Spleen (tissue), 11 donors: ENCODE measurements around the gene PCTP. TPM values are rescaled to one million over a fixed set of nuclear protein-coding genes. Genes with fewer than 3 reads are reported as not detected.

ENCODE experiments used
- DNase-seq: peaks from one replicate; pipeline ENCODE4 v3.0.0-alpha.2; 2020
- H3K27ac ChIP-seq, 8 donors: fragments of 200-600 bp; sonication (generic) in 7 of 8; 1 replicate in 4 of 8; 2 replicates in 4 of 8; pipeline versions ENCODE4 v1.5.0 to v1.8.0; 2016 to 2021; ENCODE audit warnings: inconsistent platforms in 4 of 8, mild to moderate bottlenecking in 4 of 8, moderate library complexity in 1 of 8
- H3K27me3 ChIP-seq, 7 donors: fragments of 200-600 bp; sonication (generic) in 6 of 7; replicated peaks in 1 of 7; 1 replicate in 4 of 7; 2 replicates in 3 of 7; pipeline versions ENCODE4 v1.5.0 to v1.8.0; 2016 to 2021; ENCODE audit warnings: inconsistent platforms in 3 of 7, mild to moderate bottlenecking in 1 of 7
- H3K36me3 ChIP-seq, 6 donors: fragments of 200-600 bp; sonication (generic) in 5 of 6; 1 replicate in 4 of 6; 2 replicates in 2 of 6; pipeline versions ENCODE4 v1.5.0 to v1.8.0; 2016 to 2021; ENCODE audit warnings: inconsistent platforms in 2 of 6
- H3K4me1 ChIP-seq, 6 donors: fragments of 200-600 bp; sonication (generic) in 5 of 6; 1 replicate in 3 of 6; 2 replicates in 3 of 6; pipeline versions ENCODE4 v1.5.0 to v1.8.0; 2016 to 2021; ENCODE audit warnings: inconsistent platforms in 3 of 6
- H3K4me3 ChIP-seq, 8 donors: fragments of 200-600 bp; sonication (generic) in 7 of 8; 1 replicate in 4 of 8; 2 replicates in 4 of 8; pipeline versions ENCODE4 v1.5.0 to v1.8.0; 2016 to 2021; ENCODE audit warnings: inconsistent platforms in 4 of 8, mild to moderate bottlenecking in 4 of 8, moderate library complexity in 2 of 8
- H3K9me3 ChIP-seq, 8 donors: fragments of 200-600 bp; sonication (generic) in 7 of 8; 1 replicate in 4 of 8; 2 replicates in 4 of 8; pipeline versions ENCODE4 v1.5.0 to v1.8.0; 2016 to 2021; ENCODE audit warnings: inconsistent platforms in 4 of 8
- CTCF ChIP-seq, 11 experiments: fragments of 200-600 bp in 7 of 11; fragments of 450-650 bp in 4 of 11; sonication (generic) in 4 of 11; IDR thresholded peaks in 8 of 11; conservative IDR thresholded peaks in 3 of 11; 1 replicate in 7 of 11; 2 replicates in 4 of 11; pipeline versions ENCODE4 v1.4.0 to v1.8.0; 2016 to 2021; ENCODE audit warnings: antibody characterized with exemption in 11 of 11, inconsistent platforms in 4 of 11, mild to moderate bottlenecking in 1 of 11
- POLR2A ChIP-seq, 3 donors: fragments of 450-650 bp; IDR thresholded peaks; one replicate each; pipeline ENCODE4 v1.5.1; 2017; ENCODE audit warnings: antibody characterized with exemption in 3 of 3, mild to moderate bottlenecking in 1 of 3
- POLR2AphosphoS5 ChIP-seq, 3 donors: sonication (generic); formaldehyde crosslinking; IDR thresholded peaks; one replicate each; pipeline ENCODE4 v1.5.1; 2017; ENCODE audit warnings: antibody characterized with exemption in 3 of 3
- whole genome bisulfite sequencing, 5 donors: extraction: QIAGEN DNeasy Blood & Tissue Kit in 3 of 5; methylation state at CpG; one replicate each; pipeline versions ENCODE4 v1.1.5 to v1.1.7; 2013 to 2018; 5-methylcytosine and 5-hydroxymethylcytosine counted together
- intact Hi-C: fragments of 100-400 bp; cut with DNase I; formaldehyde crosslinking; loops from one replicate; pipeline ENCODE4 v1.15.0; 2023; ENCODE audit warnings: low total_unique reads
- polyA plus RNA-seq, 3 donors: library from polyadenylated mRNA; stranded (reverse); fragments of 200-250 nt; gene quantifications; one replicate each; pipeline ENCODE4 v1.2.1, GENCODE V29; 2013
- total RNA-seq, 7 donors: library from RNA; depleted of rRNA in 3 of 7; stranded (reverse); fragments of >200 nt in 3 of 7; fragmentation: NEBNext Ultra II Directional in 4 of 7; extraction: Animal tissue kit (Norgen Biotek cat#: 25700) in 4 of 7; gene quantifications; one replicate each; pipeline versions ENCODE4 v1.1.0 to v1.2.1, GENCODE V29; 2016 to 2021
- donor health status: healthy with polysubstance abuse.
- donor health status: DM: no; HTN: no; CAD: no; lungs with moderate emphysema.
- donor health status: DM: no; HTN: no; CAD: no.
- donor health status: Bipolar disorder and iron deficiency.
- donor health status: healthy.
- donor health status: DM: no; HTN: no; CAD: no.
- donor health status: DM: yes; HTN: yes; CAD: no.

Gene PCTP
- total and polyA plus RNA-seq, 10 donors: 9.3 to 23.5 (median 18.5) TPM

DNA sequence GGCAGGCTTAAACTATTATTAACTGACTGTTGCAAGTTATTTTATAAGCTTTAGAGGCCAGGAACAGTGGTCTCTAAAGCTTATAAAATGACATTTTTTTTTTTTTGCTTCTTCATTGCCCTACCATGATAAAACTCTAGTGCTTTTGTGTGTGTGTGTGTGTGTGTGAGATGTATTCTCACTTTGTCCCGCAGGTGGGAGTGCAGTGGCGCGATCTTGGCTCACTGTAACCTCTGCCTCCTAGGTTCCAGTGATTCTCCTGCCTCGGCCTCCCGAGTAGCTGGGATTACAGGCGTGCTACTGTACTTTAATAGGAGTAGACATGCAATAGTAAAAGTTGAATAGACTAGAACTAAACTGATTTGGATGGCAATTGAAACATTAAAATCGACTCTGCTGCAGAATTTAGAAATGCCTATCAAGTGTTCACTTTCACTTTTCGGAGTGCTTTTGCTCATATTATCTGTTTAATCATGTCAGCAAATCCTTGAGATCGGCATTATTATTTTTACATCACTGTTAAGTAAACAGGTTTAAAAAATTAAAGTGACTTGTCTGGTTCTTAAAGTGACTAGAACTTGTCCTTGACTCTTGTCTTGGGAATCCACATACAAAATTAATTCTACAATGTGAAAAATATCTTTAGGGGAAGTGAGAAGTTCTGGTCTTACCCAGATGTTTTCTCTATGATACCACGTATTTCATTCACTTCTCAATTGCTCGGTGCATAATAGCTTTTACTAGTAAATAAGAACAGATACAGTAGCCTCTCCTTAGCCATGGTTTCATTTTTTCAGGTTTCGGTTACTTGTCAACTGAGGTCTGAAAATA lies 8.4 kb upstream of the PCTP start:
- Histone ChIP-seq H3K36me3 (no peaks in the 10 kb centered on the region), H3K9me3 (no peaks in the 10 kb centered on the region), H3K4me3 (peak overlapping the region in 1 of 8 donors; percentile 13), H3K4me1 (no peaks in the 10 kb centered on the region), H3K27ac (no peak overlapping the region), H3K27me3 (no peaks in the 10 kb centered on the region)
- no peak for DNase-seq
- 59 to 76% (median 69%) methylated on average over 12 of the region's 12 CpGs for WGBS, 5 donors
- TF ChIP-seq POLR2A (IDR thresholded peaks at IDR 0.05): no peak
- TF ChIP-seq CTCF (IDR thresholded peaks at IDR 0.05 in 8 of 11, conservative IDR thresholded peaks at IDR 0.05 in 3 of 11): no peak
- no peak for TF ChIP-seq POLR2AphosphoS5 (IDR thresholded peaks at IDR 0.05)
- intact Hi-C loops: no loop called here

- H3K4me1 ChIP-seq: no peaks in the 10 kb centered on the region
- H3K4me3 ChIP-seq: no peak overlapping the region
Measured at GRCh38 chr17:55743103-55743679, 7.7 kb upstream of the PCTP start.

DNA sequence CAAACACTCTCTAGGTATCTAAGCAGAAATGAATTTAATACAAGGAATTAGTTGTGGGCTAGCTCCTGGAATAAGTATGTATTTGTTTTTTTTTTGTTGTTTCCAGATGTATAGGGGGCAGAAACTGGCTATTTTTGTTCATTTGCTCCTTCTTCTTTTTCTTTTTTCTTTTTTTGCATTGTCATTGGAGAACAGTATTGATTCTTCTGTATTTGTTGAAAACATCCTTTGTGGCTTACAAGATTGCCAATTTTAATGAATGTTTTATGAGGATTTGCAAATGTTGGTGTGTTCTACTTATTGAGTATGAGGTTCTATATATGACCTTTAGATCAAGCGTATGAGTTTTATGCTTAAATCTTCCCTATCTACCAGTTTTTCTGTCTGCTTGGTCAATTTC lies 5.6 kb upstream of the PCTP start:
- no peaks in the 10 kb centered on the region for H3K27me3 ChIP-seq
- H3K9me3 ChIP-seq: no peaks in the 10 kb centered on the region
- H3K36me3 ChIP-seq: no peaks in the 10 kb centered on the region
- peaks cover 0 to 1% (median 0%) of the 10 kb centered on the region in 6 donors for H3K4me1 ChIP-seq
- no peak overlapping the region for H3K27ac ChIP-seq
- DNase-seq: no peak
- no peak for TF ChIP-seq POLR2AphosphoS5 (IDR thresholded peaks at IDR 0.05)
- no peak for TF ChIP-seq POLR2A (IDR thresholded peaks at IDR 0.05)
- TF ChIP-seq CTCF (IDR thresholded peaks at IDR 0.05 in 8 of 11, conservative IDR thresholded peaks at IDR 0.05 in 3 of 11): no peak
- intact Hi-C loops: no loop called here
- no peak overlapping the region for H3K4me3 ChIP-seq
- WGBS, 5 donors: 94 to 100% (median 96%) methylated on average over 1 of the region's 1 CpG

More at GRCh38 chr17:55743103-55743679, 7.7 kb upstream of the PCTP start:
- WGBS, 5 donors: 54 to 81% (median 68%) methylated on average over 3 of the region's 3 CpGs
- no peaks in the 10 kb centered on the region for H3K36me3 ChIP-seq
- DNase-seq: no peak
- no peak overlapping the region for H3K27ac ChIP-seq
- intact Hi-C loops: no loop called here
- H3K27me3 ChIP-seq: no peaks in the 10 kb centered on the region
- no peaks in the 10 kb centered on the region for H3K9me3 ChIP-seq
- TF ChIP-seq POLR2A (IDR thresholded peaks at IDR 0.05): no peak
- no peak for TF ChIP-seq POLR2AphosphoS5 (IDR thresholded peaks at IDR 0.05)
- TF ChIP-seq CTCF (IDR thresholded peaks at IDR 0.05 in 8 of 11, conservative IDR thresholded peaks at IDR 0.05 in 3 of 11): no peak

- WGBS, 5 donors: 66 to 90% (median 85%) methylated on average over 1 of the region's 1 CpG
- H3K4me1 ChIP-seq: peaks cover 0 to 12% (median 4%) of the 10 kb centered on the region in 6 donors
- intact Hi-C loops: no loop called here
- TF ChIP-seq POLR2A (IDR thresholded peaks at IDR 0.05): no peak
- no peak for TF ChIP-seq POLR2AphosphoS5 (IDR thresholded peaks at IDR 0.05)
- no peak for TF ChIP-seq CTCF (IDR thresholded peaks at IDR 0.05 in 8 of 11, conservative IDR thresholded peaks at IDR 0.05 in 3 of 11)
- no peak for DNase-seq
- no peaks in the 10 kb centered on the region for H3K36me3 ChIP-seq
- H3K27ac ChIP-seq: no peak overlapping the region
- H3K9me3 ChIP-seq: no peaks in the 10 kb centered on the region
- no peak overlapping the region for H3K4me3 ChIP-seq
- H3K27me3 ChIP-seq: no peaks in the 10 kb centered on the region
Measured at GRCh38 chr17:55746466-55746865, 4.4 kb upstream of the PCTP start.
